GM19452 (cell line): ENCODE results near the gene FBN2.
"Not testable (repeated sequence)": the region's sequence is repeated elsewhere in the genome, so short reads cannot be mapped to it uniquely, and the experiment has no call there.

ENCODE experiments used
- ATAC-seq: cut with Tn5 transposase; IDR thresholded peaks from one replicate; pipeline ENCODE4 v1.9.1; 2021; ENCODE audit not compliant: unreplicated experiment

The FBN2 gene

DNA sequence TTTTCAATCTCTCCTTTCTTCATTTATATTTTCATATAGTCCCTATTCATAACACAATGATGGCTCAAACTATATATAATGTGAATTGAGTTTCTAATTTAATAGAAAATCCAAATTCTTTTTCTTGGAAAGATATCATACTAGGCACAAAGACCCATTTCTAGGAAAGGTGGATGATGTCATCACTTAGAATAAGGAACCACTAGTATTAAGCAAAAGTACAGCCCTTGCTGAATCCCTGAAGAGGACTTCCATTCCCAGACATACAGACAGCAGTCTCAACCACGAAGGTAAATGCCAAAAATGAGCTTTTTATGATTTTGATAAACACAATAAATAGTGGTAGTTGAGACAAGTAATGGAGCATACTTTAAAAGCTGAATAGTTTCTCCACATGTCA lies 210.0 kb downstream of the FBN2 start:
- no peak for ATAC-seq

DNA sequence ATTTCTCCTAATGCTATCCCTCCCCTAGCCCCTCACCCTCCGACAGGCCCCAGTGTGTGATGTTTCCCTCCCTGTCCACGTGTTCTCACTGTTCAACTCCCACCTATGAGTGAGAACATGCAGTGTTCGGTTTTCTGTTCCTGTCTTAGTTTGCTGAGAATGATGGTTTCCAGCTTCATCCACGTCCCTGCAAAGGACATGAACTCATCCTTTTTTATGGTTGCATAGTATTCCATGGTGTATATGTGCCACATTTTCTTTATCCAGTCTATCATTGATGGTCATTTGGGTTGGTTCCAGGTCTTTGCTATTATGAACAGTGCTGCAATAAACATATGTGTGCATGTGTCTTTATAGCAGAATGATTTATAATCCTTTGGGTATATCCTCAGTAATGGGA lies 216.6 kb downstream of the FBN2 start:
- not testable (repeated sequence) for ATAC-seq

DNA sequence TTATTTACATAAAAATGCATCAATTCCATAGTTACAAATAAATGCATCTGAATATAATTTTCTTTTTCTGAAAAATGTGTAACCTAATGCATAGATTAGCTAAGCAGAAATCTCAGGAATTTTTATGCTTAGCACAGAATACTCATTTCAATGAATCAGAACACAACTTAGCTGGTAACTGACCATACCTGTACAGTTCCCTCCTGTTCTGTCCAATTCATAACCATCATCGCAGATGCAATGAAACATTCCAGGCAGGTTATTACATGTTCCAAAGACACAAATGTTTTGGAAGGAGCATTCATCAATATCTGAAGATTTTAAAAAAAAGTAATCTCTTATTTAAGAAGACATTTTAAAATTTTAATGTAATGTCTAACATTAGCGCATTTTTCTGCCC lies 219.4 kb downstream of the FBN2 start:
- ATAC-seq = no peak

DNA sequence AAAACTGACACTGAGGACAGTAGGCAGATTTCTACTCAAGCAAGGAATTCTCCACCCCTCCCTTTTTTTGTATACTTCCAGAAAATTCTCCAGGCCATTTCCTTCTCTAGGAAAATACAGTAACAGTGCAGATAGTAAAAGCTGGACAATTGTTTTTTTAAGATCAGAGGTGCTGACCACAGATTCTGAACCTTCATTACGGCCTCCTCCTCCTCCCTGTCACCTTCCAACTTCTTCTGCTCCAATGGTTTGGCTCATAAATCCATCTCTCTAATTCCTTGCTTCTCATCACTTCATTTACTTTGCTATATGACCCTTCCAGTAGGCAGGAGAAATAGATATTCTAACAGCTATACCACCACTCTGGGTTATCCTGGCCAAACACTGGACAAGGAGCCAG lies 220.6 kb downstream of the FBN2 start:
- ATAC-seq = no peak

DNA sequence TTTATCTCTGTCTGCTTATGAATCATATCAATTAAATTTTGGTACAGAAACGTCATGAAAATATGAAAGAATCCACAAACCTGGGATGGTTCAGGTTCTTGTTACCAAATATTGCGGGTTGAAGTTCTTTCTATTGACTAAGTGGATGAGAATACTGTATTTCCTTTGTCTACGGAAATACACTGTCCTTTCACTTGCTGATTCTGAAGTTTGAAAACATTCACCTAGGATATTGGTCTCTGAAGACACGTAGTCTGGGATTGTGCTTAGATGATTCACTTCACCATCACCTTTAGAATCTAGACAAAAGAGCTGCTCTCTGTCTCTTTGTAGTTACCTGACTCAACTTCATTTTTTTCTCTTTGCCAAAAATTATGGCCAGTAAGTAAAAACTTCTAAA lies 222.4 kb downstream of the FBN2 start:
- ATAC-seq = no peak

DNA sequence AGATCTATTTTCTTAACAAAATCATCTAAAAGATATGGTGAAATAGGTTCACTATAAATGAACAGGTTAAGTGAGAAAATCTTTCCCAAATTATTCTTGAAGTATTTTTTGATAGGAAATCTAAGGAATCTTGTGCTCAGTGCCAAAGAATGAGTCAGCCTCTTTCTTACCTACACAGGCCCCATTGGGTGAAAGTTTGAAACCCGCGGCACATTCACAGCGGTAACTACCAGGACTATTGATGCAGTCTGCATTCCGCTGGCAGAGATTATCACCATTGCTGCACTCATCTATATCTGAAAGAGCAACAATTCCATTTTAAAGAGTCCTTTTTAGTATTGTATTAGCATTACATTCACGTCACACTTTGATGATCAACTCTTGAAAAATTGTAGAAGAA lies 232.7 kb downstream of the FBN2 start:
- ATAC-seq = no peak

DNA sequence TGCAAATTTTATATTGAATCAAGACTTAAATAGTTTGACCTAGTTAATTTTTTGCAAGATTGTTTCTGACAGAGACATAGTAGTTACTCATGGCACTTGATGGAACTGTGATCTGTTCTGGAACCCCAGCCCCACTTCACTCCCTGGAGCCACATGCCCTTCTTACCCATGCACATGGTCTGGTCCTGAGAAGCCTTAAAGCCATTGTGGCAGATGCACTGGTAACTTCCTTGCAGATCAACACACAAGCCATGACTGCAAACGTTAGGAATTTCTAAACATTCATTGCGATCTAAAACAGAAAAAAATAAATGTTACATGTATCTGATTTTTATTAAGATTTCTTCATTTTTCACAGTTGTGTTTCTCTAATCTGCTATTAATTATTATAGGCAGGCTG lies 233.3 kb downstream of the FBN2 start:
- no peak for ATAC-seq

DNA sequence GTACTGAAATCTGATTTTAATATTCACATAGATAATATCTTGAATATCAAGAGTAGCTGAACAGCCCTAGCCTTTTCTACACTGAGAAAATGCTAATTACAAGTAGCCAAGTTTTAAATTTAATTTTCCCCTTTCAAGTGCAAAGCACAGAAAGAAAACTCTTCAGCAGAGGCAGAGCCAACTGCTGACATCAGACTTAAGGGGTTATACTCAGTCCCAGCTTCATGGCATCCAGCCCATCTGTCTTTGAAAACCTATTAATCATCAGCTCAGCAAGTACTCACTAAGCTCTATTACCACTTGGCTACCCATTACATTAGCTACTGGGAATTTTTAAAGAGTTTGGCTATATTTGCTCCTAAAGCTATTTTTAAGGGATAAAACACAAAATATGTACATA lies 234.0 kb downstream of the FBN2 start:
- no peak for ATAC-seq

DNA sequence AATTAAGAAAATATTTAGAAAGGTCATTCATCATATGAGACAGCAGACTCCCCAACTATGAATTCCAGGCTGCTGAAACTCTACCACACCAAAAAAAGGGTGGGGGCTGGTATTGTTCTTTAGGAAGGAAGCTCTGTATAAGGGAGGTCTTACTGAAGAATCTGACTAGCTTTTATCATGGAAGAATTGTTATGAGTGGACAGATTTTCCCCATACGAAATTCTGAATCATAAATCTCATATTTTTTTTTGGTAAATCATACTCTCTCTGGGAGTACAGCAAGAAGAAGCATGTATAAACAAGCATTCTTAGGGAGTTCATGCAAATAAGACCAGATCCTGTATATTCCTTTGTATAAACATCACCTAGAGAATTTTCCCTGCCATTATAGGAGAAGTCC lies 234.5 kb downstream of the FBN2 start:
- no peak for ATAC-seq

DNA sequence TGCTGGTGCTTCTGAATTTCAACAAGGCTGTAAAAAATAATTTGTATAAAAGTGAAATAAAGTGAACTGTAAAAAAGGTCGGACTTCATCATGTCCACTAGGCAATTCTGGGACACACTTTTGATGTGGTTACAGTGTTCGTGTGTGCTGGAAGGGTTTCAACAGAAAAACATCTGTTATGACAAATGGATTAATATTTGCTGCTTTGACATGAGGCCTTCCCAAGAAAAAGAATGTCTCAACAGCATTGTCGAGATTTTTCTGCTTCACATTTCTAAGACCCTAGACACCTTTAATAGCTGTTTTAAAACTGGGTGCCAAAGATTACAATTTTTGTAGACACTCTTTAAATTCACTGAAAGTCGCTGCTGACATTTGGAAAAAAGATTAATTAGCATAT lies 237.9 kb downstream of the FBN2 start:
- no peak for ATAC-seq

DNA sequence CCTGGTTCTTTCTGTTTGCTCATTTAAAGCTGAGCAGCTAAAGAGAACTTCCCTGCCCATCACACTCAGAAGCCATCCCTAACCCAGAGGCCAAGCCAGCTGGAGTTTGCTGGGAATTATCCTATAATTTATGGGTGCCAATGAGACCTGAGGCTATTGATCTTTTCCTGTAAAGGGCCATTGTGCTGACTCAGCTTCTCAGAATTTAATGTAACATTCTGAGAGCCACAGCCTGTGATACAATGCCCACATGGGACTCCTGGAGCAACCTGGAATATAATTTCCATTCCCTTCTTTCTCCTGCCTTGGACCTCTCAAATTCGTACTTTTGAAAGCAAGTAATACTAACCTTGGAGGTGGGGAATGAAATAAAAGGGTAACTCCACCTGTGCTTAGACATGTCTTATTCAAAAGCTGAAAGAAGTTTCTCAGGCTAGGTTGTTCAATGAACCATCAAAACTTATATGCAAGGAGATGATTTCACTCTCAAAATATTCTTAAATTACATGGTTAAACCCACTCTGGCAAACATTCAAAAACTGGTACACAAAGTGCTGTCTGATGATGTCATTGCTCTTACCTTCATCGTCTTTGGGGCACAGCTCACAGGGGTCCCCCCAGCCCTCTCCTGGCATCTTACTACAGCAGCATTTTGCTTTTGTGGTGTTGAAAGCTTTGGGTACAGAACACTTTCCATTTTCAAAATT lies 247.7 kb downstream of the FBN2 start:
- ATAC-seq = no peak

DNA sequence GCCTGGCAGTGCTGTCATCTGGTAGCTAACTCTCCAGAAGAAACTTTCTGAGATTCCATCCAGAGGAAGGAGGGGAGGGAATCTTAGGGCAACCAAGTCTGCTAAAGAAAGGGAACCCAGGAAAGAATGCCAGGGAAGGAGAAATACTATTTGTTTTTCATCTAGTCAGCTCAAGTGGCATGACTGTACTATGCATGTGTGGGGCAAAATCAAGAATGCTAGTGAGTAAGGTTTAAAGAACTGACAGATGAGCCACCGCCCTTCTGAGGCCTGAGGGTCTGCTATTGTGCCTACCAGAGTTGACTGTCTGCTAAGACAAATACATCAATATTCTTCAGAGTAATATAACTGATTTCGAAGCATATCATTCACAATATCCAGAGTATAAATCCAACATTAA lies 250.3 kb downstream of the FBN2 start:
- ATAC-seq = no peak

DNA sequence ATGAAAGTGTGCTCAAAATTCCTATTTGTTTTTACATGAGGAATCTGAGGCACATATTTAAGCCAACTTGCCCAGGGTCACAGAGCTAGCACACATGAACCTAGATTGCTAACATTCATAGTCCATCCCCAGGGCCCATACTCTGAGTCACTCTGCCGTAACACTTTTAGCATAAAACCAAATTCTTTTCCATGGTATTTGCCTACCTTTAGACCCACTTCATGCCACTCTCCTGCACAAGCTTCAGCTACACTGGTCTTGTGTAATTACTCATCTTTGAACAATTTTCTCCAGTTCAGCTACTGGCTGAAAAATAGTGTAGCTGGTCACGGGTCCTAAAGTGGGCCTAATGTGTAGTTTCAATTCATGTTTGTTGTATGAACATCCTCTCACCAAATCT lies 253.8 kb downstream of the FBN2 start:
- no peak for ATAC-seq

DNA sequence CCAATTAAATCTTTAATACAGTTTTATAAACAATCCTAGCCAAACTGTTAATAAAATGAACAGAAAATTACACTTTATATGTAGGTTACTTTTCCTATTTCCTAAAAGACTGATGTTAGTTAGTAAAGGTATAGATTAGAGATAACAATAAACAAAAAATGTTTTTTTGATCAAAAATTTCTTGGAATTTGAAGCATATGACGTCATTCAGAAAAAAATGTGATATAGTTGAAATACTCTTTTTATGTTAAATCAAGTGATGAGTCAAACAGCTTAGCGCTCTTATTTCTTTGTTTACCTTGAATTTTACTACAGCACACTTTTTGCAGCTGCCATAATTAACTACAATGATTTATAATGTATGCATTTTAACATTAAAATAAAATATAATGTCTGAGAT lies 258.7 kb downstream of the FBN2 start:
- no peak for ATAC-seq

DNA sequence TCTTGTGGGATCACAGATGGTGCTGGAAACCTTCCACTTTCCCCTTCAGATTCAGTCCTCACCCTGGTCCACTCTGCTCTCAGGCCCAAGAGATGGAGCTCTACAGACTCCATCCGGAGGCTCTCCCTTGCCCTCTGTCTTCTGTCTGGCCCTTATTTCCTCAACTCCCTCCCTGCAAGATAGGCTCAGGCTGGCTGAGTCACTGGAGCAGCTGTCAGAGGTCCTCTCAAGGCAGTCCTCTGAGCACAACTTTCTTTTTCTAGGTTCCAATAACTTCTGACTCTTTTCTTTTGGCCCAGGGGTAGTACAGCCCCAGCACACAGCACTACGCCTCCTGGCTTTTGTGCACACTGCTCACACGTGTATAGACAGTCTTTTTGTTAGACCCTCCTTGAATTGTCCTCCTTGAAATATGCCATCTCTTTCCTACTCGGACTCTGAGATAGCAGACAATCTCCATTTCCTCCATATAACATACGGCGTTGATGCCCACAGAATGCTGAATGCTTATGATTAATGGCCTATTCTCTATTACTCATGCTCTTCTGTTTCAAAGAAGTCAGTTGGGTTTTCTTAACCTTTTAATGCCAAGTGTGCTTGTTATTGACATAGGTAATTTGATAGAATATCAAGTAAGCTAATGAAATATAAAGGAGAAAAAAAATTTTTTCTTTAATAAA lies 261.4 kb downstream of the FBN2 start:
- no peak for ATAC-seq

DNA sequence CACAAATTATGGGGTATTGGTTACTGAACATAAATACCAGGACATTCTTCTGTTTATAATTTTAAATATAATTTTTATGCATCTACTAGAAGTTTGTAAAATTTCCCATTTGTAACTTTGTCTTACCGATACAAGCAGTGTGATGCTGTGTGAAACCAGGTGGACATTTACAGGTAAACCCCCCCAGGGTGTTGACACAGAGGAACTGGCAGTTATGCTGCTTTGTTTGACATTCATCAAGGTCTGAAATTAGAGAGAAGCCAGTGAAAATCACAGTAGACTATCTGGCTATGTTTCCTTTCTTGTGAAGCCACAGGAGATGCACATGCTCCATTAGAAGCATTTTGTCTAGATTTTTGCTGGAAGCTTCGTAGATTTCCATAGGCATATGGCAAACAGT lies 263.6 kb downstream of the FBN2 start:
- ATAC-seq = no peak

DNA sequence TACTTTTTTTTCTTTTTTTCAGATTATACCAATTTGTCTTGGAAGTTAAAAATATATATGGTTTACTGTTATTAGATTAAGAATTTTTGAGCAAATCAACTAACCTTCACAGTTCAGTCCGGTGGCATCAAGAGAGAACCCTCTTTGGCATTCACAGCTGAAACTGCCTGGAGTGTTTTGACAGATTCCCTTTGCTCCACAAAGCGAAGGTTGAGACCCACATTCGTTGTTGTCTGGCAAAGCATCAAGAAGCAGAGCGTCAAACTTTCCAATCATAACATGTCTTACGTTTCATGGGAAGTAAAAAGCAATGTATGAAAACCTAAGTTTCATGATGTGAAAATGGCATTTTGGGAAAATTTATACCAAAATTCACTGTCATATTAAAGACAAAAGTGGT lies 264.3 kb downstream of the FBN2 start:
- ATAC-seq = no peak

DNA sequence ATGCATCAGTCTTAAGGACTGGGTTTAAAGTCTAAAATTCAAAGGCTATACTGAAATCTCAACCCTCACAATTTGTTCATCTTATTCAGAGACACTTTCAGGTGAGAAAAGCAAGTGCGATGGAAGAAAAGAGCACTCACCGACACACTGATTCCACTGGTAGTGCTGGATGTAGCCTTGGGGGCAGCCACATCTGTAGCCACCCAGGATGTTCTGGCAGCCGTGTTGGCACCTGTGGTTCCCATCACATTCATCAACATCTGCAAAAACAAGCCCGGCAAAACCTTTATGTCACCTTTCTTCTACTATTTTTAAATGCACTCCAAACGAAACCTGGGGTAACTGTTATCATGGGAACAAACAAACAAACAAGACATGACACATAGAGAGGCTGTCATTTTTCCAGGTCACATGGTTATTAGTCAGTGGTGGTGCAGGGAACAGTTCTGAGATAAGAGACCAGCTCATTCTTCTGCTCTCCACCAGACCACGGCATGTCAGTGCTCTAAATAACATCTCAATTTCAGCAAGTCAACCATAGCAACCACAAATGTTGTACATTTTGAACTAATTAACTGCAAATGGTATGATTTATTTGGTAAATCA lies 266.1 kb downstream of the FBN2 start:
- ATAC-seq = no peak

DNA sequence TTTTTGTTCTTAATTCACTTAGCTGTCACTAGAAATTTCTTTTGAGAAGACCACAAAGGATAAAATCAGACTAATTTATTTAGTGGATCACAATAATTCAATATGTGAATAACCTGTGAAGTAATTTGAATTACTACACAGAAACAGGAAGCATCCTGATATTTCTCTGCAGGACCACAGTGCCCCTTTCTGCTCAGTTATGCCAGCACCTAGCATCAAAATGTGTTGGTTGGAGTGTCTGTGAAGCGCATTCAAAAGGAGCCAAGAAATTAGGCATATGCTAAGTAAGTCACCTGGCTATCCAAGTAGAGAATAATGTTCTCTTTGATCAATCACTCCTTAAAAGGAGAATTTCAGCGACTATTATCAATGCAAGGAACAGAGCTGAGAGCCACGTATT lies 267.0 kb downstream of the FBN2 start:
- no peak for ATAC-seq

DNA sequence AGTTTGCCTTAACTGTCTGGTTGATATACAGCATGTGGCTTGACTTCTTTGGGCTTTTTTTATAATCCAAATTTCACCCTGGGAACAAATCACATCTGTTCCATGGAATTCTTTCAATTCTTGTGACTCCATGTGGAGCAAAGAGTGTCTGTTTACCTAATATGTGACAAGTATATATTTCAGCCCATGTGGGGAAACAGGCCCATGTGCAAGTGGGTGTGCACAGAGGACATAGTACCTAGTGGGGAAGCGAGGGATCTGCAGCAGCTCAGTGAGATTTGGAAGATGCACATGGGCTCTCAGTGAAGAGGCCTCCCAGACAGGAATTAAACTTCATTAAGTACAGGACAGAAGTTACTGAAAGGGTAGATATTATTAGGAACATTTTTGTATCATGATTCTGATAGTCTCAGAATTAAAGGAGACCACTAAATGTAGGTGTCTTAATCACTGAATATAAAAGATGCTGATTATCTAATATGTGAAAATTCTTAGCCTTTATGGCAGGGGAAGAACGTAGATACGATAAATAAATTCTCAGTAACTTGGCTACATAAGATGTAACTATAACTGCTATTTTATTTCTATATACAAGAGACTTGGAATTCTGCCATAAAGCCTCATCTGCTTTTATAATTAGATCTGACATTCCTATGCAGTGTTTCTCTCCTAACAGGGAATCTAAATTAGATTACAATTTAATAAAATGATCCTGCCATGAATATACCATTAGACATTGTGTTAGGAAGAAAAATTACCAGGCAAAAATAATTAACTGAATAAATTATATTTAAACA lies 273.3 kb downstream of the FBN2 start:
- ATAC-seq = no peak

DNA sequence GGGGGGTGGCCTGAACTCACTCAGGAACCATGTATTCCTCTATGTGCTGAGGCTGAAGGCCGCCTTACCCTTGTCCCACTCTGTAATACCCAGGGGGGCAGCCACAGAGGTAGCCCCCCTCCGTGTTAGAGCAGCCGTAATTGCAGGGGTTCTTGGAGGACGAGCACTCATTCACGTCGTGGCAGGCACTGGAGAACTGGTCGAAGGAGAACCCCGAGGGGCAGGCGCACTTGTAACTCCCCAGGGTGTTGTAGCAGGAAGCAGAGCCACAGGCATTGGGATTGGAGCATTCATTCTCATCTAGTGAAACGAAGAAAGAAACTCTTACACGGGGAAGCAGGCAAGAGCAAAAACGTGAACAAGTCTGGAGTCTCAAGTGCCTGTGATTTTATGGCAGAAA lies 274.7 kb downstream of the FBN2 start:
- no peak for ATAC-seq

DNA sequence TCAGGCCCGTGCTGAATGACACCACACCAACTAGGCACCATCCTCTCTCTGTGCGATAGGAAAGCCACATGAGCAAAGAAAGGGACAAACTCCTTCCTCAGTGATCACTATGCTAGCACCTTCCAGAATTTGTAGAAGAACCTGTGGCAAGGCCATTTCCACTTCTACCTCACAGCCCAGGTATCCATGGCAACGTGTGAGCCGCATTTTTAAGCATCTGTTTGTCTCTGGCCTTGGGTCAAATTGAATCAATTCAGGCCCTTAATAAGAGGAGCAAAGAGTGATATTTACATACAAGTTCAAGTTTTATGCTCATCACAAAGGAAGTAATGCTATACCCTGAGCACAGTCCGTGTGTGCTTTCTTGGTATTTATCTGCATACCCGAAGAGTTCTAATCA lies 275.1 kb downstream of the FBN2 start:
- no peak for ATAC-seq
